D721Med (cell line): Measurements from ENCODE around the gene ERMP1.
"Not testable (repeated sequence)": the region's sequence is repeated elsewhere in the genome, so short reads cannot be mapped to it uniquely, and the experiment has no call there.

ENCODE experiments used
- DNase-seq: peaks from one replicate; pipeline ENCODE4 v3.0.0; 2011; ENCODE audit warnings: low spot score; ENCODE audit not compliant: insufficient read length
- FAIRE-seq: peaks from 2 replicates; lab custom pipeline; 2011; peaks lifted over from hg19 to GRCh38; lab: Jason Lieb, UNC
- TF ChIP-seq, protein P1 (sequence below): IDR thresholded peaks from 2 replicates; pipeline ENCODE4 v1.5.1; 2012; ENCODE audit warnings: mild to moderate bottlenecking, control low read depth; ENCODE audit not compliant: insufficient read depth; ENCODE audit errors: missing control alignments

The ERMP1 gene

DNA sequence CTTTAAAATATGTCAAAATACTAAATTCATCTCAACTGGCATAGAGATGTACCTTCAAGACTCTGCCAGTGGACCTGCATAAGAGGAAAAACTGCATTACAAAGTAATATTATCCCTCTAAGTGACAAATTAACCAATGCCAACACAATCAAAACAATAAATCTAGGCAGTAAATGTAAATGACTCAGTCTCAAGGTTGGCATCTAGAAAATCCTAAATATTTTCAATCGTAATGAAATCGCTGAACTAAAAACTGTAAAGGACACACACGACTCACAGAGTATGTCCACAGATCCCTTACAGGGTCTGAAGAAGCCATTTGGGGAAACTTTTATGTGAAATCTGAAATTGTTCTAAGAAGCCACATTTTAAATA lies 31.2 kb downstream of the ERMP1 start:
- TF ChIP-seq, protein P1, sequence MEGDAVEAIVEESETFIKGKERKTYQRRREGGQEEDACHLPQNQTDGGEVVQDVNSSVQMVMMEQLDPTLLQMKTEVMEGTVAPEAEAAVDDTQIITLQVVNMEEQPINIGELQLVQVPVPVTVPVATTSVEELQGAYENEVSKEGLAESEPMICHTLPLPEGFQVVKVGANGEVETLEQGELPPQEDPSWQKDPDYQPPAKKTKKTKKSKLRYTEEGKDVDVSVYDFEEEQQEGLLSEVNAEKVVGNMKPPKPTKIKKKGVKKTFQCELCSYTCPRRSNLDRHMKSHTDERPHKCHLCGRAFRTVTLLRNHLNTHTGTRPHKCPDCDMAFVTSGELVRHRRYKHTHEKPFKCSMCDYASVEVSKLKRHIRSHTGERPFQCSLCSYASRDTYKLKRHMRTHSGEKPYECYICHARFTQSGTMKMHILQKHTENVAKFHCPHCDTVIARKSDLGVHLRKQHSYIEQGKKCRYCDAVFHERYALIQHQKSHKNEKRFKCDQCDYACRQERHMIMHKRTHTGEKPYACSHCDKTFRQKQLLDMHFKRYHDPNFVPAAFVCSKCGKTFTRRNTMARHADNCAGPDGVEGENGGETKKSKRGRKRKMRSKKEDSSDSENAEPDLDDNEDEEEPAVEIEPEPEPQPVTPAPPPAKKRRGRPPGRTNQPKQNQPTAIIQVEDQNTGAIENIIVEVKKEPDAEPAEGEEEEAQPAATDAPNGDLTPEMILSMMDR, result no peak
- FAIRE-seq, result no peak
- DNase-seq, result no peak

DNA sequence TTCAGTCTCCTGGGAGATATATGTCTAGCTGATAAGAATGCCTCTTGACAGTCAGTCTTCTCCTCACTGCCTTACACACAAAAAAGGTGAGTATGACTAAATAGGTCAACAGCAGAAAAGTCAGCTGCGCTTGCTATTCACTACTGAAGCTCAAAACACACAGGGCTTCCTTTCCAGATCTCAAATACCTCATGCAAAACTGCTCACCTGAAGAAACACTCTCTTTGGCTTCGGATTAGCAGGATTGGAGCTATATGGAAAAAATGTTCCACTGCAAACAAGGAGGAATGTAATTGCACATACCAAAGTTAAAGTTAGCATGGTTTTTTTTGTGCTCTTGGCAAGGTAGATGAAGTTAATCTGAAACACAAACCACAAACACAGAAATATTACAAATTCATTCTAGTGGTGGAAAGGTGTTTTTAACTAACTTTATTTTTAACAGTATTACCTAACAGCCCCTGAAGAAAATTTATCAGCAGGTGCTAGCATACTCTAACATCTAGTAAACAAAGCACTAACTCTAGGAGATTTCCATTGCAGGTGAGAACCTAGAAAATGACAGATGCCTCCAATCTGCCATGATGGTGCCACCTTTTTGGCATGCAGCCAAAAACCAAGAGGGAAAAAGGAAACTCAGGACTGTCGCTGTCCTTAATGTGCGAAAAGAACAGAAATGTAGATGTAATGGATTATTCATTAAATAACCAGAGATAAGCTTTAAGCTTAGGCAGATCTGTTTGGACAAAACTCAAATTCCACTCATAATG lies 31.8 kb downstream of the ERMP1 start:
- FAIRE-seq (no peak), DNase-seq (no peak)
- TF ChIP-seq, protein P1, result no peak

DNA sequence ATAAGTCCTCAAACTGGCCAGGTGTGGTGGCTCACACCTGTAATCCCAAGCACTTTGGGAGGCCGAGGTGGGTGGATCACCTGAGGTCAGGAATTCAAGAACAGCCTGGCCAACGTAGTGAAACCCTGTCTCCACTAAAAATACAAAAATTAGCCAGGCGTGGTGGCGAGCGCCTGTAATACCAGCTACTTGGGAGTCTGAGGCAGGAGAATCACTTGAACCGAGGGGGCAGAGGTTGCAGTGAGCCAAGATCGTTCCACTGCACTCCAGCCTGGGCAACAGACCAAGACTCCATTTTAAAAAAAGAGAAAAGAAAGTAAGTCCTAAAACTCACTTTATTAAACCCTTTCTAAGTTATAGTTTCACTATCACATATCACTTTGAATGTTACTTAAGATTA lies 32.5 kb downstream of the ERMP1 start:
- DNase-seq, FAIRE-seq: not testable (repeated sequence)

DNA sequence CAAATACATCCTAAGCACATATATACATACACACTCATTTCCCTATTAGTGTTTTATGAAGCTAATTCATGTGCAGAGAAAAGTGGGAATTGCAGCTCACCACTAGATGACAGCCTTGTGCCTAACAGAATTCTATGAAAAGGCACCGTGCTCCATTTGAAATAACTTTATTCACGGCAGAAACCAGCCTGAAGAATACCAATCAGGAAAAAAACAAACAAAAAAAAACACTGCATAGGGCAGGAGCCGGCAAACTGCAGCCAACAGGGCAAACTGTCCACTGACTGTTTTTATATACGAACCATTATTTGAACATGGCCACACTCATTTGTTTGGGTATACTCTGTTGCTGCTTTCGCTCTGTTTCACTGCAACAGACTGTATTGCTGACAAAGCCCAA lies 33.6 kb downstream of the ERMP1 start:
- DNase-seq (no peak), FAIRE-seq (no peak)
- TF ChIP-seq, protein P1, result peak; percentile 74

DNA sequence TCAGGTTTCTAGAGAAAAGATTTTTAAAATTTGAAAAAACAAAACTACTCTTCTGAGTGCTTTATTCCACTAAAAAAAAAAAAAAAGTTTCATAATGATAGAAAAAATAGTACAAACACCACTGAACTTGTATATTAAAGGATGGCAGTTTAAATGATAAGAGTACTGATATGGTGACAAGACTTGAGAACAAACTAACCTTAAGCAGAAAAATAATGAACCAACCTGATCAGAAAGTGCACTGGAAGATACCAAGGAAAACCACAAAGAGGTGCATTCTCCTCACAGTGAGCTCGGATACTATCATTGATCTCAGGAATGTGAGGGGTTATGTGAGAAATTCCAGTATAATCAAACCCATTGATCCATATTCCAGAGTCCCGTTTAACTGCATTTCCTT lies 34.3 kb downstream of the ERMP1 start:
- DNase-seq, result no peak
- FAIRE-seq, result no peak
- TF ChIP-seq, protein P1, result no peak

DNA sequence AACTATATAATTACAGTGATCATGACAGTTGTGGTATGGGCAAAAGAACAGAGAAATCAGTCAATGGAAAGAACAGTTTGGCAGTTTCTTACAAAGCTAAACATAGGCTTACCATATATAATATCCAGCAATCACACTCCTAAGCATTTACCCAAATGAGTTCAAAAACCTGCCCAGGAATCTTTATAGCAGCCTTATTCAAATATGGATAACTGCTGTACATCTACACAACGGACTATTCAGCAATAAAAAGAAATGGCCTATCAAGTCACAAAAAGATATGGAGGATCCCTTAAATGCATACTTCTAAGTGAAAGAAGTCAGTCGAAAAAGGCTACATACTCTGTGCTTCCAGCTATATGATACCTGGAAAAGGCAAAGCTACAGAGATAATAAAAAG lies 36.6 kb downstream of the ERMP1 start:
- TF ChIP-seq, protein P1, result no peak
- no peak for DNase-seq
- FAIRE-seq, result no peak

DNA sequence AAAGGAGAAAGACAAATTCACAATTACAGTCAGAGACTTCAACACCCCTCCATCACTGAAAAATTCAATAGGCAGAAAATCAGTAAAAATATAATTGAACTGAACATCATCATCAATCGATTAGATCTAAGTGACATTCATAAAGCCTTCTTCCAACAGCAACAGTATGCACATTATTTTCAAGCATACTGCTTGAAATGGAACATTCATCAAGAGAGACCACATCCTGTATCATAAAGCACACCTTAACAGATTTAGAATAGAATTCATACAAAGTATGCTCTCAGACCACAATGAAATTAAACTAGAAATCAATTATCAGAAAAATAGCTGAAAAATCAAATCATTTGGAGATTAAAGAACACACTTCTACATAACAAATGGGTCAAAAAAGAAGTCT lies 39.1 kb downstream of the ERMP1 start:
- DNase-seq (no peak), FAIRE-seq (no peak)
- TF ChIP-seq, protein P1, result no peak
